ENCODE measurements around the gene CCDC146. TPM values are rescaled to one million over a fixed set of nuclear protein-coding genes. Genes with fewer than 3 reads are reported as not detected.

CCDC146 gene
- total and polyA plus RNA-seq, 9 of the 15 experiments (the other 6 are each of a cell fraction or from before 2014, with no cell fraction given): 0.10 to 0.98 (median 0.26) TPM; not detected in 1

- Histone ChIP-seq H3K4me1 (replicated peaks in 1 of 2; ENCODE audit: control insufficient read depth in 2 of 2, insufficient read depth in 2 of 2, low read length in 2 of 2) (no peaks in the 10 kb centered on the region), H3K27me3 (ENCODE audit: control insufficient read depth in 2 of 2, insufficient read depth in 2 of 2, low read length in 2 of 2) (peaks cover 2 to 20% of the 10 kb centered on the region in 2 experiments; a peak in 2 of 5 replicates), H3K27ac (ENCODE audit: extremely low read depth, low read depth, low read length) (no peak overlapping the region), H3K4me3 (no peak overlapping the region), H3K9me1 (ENCODE audit: control insufficient read depth, insufficient read depth, low read length) (no peaks in the 10 kb centered on the region), H3K36me3 (ENCODE audit: control insufficient read depth, insufficient read depth, low read length) (no peaks in the 10 kb centered on the region), H3K79me2 (ENCODE audit: control insufficient read depth, insufficient read depth, low read length) (no peaks in the 10 kb centered on the region), H3K4me2 (ENCODE audit: insufficient read depth, low read length) (no peak overlapping the region), H2AFZ (ENCODE audit: low read depth, low read length) (no peak overlapping the region), H3K9me3 (replicated peaks; ENCODE audit: control insufficient read depth, insufficient read depth, low read depth, low read length) (no peaks in the 10 kb centered on the region), H3K9ac (ENCODE audit: insufficient read depth in 1 of 2, low read depth in 2 of 2, low read length in 2 of 2) (no peak overlapping the region), H4K20me1 (replicated peaks; ENCODE audit: control insufficient read depth, insufficient read depth, low read length) (no peaks in the 10 kb centered on the region)
- CTCF ChIA-PET (ENCODE audit: low intra/inter-chr PET ratio): no interaction called here
- TF ChIP-seq PATZ1 (CRISPR knock-in tag; IDR thresholded peaks at IDR 0.05; ENCODE audit: borderline replicate concordance) (no peak), U2AF1 (optimal IDR thresholded peaks at IDR 0.05; ENCODE audit: low read depth, low read length) (no peak), MYC (IDR thresholded peaks at IDR 0.05; ENCODE audit: low read depth, low read length) (no peak), MYC (CRISPR knock-in tag; IDR thresholded peaks at IDR 0.05; ENCODE audit: borderline replicate concordance, low read depth) (no peak), ZNF444 (CRISPR knock-in tag; IDR thresholded peaks at IDR 0.05) (no peak), BCOR (IDR thresholded peaks at IDR 0.05) (no peak), FOSL1 (tag; conservative IDR thresholded peaks at IDR 0.05) (no peak), HNRNPLL (IDR thresholded peaks at IDR 0.05; ENCODE audit: low read depth, low read length, poor library complexity, severe bottlenecking) (no peak), KDM1A (IDR thresholded peaks at IDR 0.05) (no peak), HDAC2 (IDR thresholded peaks at IDR 0.05) (no peak), ZNF431 (CRISPR knock-in tag; IDR thresholded peaks at IDR 0.05) (no peak), MIER1 (IDR thresholded peaks at IDR 0.05; ENCODE audit: low read depth) (no peak), KLF16 (IDR thresholded peaks at IDR 0.05) (no peak), FOXA1 (IDR thresholded peaks at IDR 0.05; ENCODE audit: borderline replicate concordance) (no peak), ZNF212 (CRISPR knock-in tag; IDR thresholded peaks at IDR 0.05) (no peak), FOXP4 (CRISPR knock-in tag; IDR thresholded peaks at IDR 0.05; ENCODE audit: borderline replicate concordance) (no peak), HCFC1 (IDR thresholded peaks at IDR 0.05; ENCODE audit: low read depth, low read length) (no peak)
- TF ChIP-seq, protein P1, sequence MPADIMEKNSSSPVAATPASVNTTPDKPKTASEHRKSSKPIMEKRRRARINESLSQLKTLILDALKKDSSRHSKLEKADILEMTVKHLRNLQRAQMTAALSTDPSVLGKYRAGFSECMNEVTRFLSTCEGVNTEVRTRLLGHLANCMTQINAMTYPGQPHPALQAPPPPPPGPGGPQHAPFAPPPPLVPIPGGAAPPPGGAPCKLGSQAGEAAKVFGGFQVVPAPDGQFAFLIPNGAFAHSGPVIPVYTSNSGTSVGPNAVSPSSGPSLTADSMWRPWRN (IDR thresholded peaks at IDR 0.05; ENCODE audit: low read depth): no peak
- 0% methylated on average over 5 of the region's 5 CpGs for WGBS (ENCODE audit: insufficient coverage, low coverage, missing lambda C conversion rate)
- DNase-seq (ENCODE audit: extremely low read depth in 1 of 4, low spot score in 3 of 4) (no peak), FAIRE-seq (no peak), ATAC-seq (no peak)
- in situ Hi-C loops (cut with MboI) (no loop called here), intact Hi-C loops (cut with micrococcal nuclease) (no loop called here)
- POLR2A ChIA-PET: no interaction called here
- no TSS peak for BruUV-seq (replicated peaks)
Observed at GRCh38 chr7:77252506-77252905, 130.1 kb downstream of the CCDC146 start.

All from K562 (cell line).